HEK293T (cell line): ENCODE data around the gene ZFP57.
A peak's percentile ranks its signal among the peaks of the same experiment; 100 is the strongest.

Source experiments
- CTCF ChIA-PET: fragments of 350-600 bp; formaldehyde crosslinking; extraction: SDS; loops from one replicate; lab custom pipeline; 2021; ENCODE audit warnings: antibody characterized with exemption, inconsistent platforms; lab: Yijun Ruan, JAX
- POLR2A ChIA-PET: fragments of 350-600 bp; formaldehyde crosslinking; extraction: SDS; loops from one replicate; lab custom pipeline; 2020; ENCODE audit warnings: antibody characterized with exemption, inconsistent platforms; lab: Yijun Ruan, JAX
- DNase-seq: peaks from one replicate; pipeline ENCODE4 v3.0.0; 2012; ENCODE audit warnings: mixed read lengths; ENCODE audit errors: extremely low spot score
- PKNOX1 ChIP-seq: fragments of 450-650 bp; IDR thresholded peaks from 2 replicates; pipeline ENCODE4 v1.6.1; 2016
- TARDBP ChIP-seq: fragments of 450-650 bp; IDR thresholded peaks from 2 replicates; pipeline ENCODE4 v1.6.1; 2016

ZFP57 gene

GRCh38 chr6:29624520-29624961 is 56.4 kb downstream of the ZFP57 start:
- ChIA-PET POLR2A (interaction anchor here (2.0 kb wide), 1 partner anchor 9 kb away, joined by 8 read pairs; the partner anchor contains the start of gene GABBR1), CTCF (interaction anchor here (0.6 kb wide), 1 partner anchor 489 kb away, joined by 3 read pairs; no protein-coding TSS in a partner anchor)
- TF ChIP-seq TARDBP (no peak), PKNOX1 (peak; percentile 72)
- no peak for DNase-seq
